AG04450 (cell line): Measurements from ENCODE around the gene ZKSCAN5. TPM values are rescaled to one million over a fixed set of nuclear protein-coding genes. Genes with fewer than 3 reads are reported as not detected.

Experiments used
- CTCF ChIA-PET: fragments of 300-600, 350-600 bp; formaldehyde crosslinking; extraction: SDS; loops from one replicate; lab custom pipeline; 2022; ENCODE audit warnings: antibody characterized with exemption, inconsistent platforms; lab: Charles Lee
- POLR2A ChIA-PET: fragments of 350-600 bp; formaldehyde crosslinking; extraction: SDS; loops from one replicate; lab custom pipeline; 2021; ENCODE audit warnings: antibody characterized with exemption, inconsistent platforms; lab: Yijun Ruan, JAX
- DNase-seq: peaks from one replicate; pipeline ENCODE4 v3.0.0-alpha.2; 2011; ENCODE audit warnings: low read depth, low spot score
- H3K27ac ChIP-seq: one replicate; pipeline ENCODE4 v1.5.1; 2012; ENCODE audit warnings: low read depth, low read length, control low read depth
- H3K27me3 ChIP-seq: one replicate; pipeline ENCODE4 v1.6.0; 2012; ENCODE audit warnings: low read length; ENCODE audit not compliant: control insufficient read depth, insufficient read depth
- H3K4me3 ChIP-seq: 2 replicates; pipeline ENCODE4 v1.5.1; 2011; ENCODE audit warnings: mild to moderate bottlenecking, low read depth, low read length, control low read depth
- H3K9me3 ChIP-seq: 2 replicates; pipeline ENCODE4 v1.5.1; 2012; ENCODE audit warnings: low read length; ENCODE audit not compliant: control insufficient read depth, insufficient read depth
- CTCF ChIP-seq: IDR thresholded peaks from 2 replicates; pipeline ENCODE4 v1.5.1; 2011; ENCODE audit warnings: low read depth, low read length, control low read depth, inconsistent platforms
- polyA plus RNA-seq: library from polyadenylated mRNA; depleted of rRNA; stranded (reverse); fragments of >200 nt; gene quantifications from 2 replicates; pipeline ENCODE4 v1.2.3, GENCODE V29; 2011

Gene ZKSCAN5
- polyA plus RNA-seq, 1 experiment = 13.4 TPM

- Histone ChIP-seq H3K4me3 (no peak overlapping the region), H3K27ac (no peak overlapping the region), H3K9me3 (peaks cover 46% of the 10 kb centered on the region), H3K27me3 (no peaks in the 10 kb centered on the region)
- POLR2A ChIA-PET = no interaction called here
- TF ChIP-seq CTCF = no peak
- CTCF ChIA-PET = no interaction called here
- DNase-seq = no peak
These were observed 10.6 kb upstream of the ZKSCAN5 start for GRCh38 chr7:99493823-99494222.

- Histone ChIP-seq H3K27me3 (no peaks in the 10 kb centered on the region), H3K9me3 (peaks cover 37% of the 10 kb centered on the region), H3K4me3 (peak overlapping the region; percentile 97), H3K27ac (no peak overlapping the region)
- DNase-seq = no peak
- TF ChIP-seq CTCF = no peak
- ChIA-PET CTCF (no interaction called here), POLR2A (no interaction called here)
These were observed 6.5 kb upstream of the ZKSCAN5 start for GRCh38 chr7:99497766-99498545.

- CTCF ChIA-PET = no interaction called here
- peaks cover 31% of the 10 kb centered on the region for H3K9me3 ChIP-seq
- H3K27ac ChIP-seq = no peak overlapping the region
- no peak for DNase-seq
- POLR2A ChIA-PET = no interaction called here
- peak overlapping the region; percentile 97 for H3K4me3 ChIP-seq
- no peak for TF ChIP-seq CTCF
- no peaks in the 10 kb centered on the region for H3K27me3 ChIP-seq
These were observed 5.9 kb upstream of the ZKSCAN5 start for GRCh38 chr7:99498546-99498944.

- CTCF ChIA-PET = no interaction called here
- no peak for DNase-seq
- TF ChIP-seq CTCF = no peak
These were observed 5.1 kb upstream of the ZKSCAN5 start for GRCh38 chr7:99499371-99499720.

More at GRCh38 chr7:99499371-99499720, 5.1 kb upstream of the ZKSCAN5 start:
- peak overlapping the region; percentile 97 for H3K4me3 ChIP-seq
- POLR2A ChIA-PET = interaction anchor here (1.2 to 1.6 kb wide), 3 partner anchors 26 to 59 kb away, joined by 5 to 8 read pairs (median 5); partner anchors contain the start of genes FAM200A and ZNF655
- H3K9me3 ChIP-seq = peaks cover 23% of the 10 kb centered on the region
- no peaks in the 10 kb centered on the region for H3K27me3 ChIP-seq
- peak overlapping the region; percentile 97 for H3K27ac ChIP-seq
